ENCODE data around the gene COMMD9.

DNA sequence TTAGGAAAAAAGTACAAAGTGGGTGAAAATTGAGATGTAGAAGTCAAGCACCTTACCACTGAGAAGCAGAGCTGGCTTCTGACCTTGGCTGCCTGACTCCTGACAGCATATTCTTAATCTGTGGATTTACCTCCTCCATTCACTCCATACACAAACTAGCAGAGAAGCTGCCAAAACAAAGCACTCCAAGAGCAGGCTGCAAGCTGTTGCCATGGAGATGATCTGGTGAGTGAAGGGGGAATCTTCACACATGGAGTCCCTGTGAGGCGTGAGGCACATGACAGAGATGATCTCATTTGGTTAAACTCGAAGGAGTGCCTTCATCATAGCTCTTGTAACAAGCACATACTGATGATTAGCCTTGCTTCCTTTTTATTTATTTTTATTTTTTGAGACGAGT lies 16.1 kb downstream of the COMMD9 start:
- TF ChIP-seq, protein P1, sequence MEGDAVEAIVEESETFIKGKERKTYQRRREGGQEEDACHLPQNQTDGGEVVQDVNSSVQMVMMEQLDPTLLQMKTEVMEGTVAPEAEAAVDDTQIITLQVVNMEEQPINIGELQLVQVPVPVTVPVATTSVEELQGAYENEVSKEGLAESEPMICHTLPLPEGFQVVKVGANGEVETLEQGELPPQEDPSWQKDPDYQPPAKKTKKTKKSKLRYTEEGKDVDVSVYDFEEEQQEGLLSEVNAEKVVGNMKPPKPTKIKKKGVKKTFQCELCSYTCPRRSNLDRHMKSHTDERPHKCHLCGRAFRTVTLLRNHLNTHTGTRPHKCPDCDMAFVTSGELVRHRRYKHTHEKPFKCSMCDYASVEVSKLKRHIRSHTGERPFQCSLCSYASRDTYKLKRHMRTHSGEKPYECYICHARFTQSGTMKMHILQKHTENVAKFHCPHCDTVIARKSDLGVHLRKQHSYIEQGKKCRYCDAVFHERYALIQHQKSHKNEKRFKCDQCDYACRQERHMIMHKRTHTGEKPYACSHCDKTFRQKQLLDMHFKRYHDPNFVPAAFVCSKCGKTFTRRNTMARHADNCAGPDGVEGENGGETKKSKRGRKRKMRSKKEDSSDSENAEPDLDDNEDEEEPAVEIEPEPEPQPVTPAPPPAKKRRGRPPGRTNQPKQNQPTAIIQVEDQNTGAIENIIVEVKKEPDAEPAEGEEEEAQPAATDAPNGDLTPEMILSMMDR (conservative IDR thresholded peaks at IDR 0.05; ENCODE audit: low read depth, low read length): no peak
- no peak for TF ChIP-seq EZH2 (IDR thresholded peaks at IDR 0.05; ENCODE audit: borderline replicate concordance, low read depth, low read length, poor library complexity, severe bottlenecking)

Measured in A673 (cell line).